DOHH2 (cell line): Measurements from ENCODE around the gene SEC14L3.

ENCODE experiments used
- EZH2phosphoT487 ChIP-seq: fragments of 200-600 bp; sonication (generic); IDR thresholded peaks from 2 replicates; pipeline ENCODE4 v1.6.1; 2017; ENCODE audit warnings: borderline replicate concordance, mild to moderate bottlenecking, antibody characterized with exemption, low read length, moderate library complexity, mixed read lengths
- TF ChIP-seq, protein P1 (sequence below): fragments of 200-600 bp; sonication (generic); IDR thresholded peaks from one replicate; pipeline ENCODE4 v1.5.1; 2014; ENCODE audit warnings: antibody characterized with exemption, mild to moderate bottlenecking, low read depth, low read length; ENCODE audit not compliant: poor library complexity, severe bottlenecking

- TF ChIP-seq, protein P1, sequence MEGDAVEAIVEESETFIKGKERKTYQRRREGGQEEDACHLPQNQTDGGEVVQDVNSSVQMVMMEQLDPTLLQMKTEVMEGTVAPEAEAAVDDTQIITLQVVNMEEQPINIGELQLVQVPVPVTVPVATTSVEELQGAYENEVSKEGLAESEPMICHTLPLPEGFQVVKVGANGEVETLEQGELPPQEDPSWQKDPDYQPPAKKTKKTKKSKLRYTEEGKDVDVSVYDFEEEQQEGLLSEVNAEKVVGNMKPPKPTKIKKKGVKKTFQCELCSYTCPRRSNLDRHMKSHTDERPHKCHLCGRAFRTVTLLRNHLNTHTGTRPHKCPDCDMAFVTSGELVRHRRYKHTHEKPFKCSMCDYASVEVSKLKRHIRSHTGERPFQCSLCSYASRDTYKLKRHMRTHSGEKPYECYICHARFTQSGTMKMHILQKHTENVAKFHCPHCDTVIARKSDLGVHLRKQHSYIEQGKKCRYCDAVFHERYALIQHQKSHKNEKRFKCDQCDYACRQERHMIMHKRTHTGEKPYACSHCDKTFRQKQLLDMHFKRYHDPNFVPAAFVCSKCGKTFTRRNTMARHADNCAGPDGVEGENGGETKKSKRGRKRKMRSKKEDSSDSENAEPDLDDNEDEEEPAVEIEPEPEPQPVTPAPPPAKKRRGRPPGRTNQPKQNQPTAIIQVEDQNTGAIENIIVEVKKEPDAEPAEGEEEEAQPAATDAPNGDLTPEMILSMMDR = no peak
- no peak for TF ChIP-seq EZH2phosphoT487
Measured at GRCh38 chr22:30479981-30480380, 8.2 kb upstream of the SEC14L3 start.
